ENCODE data around the gene ITGA3.

Gene ITGA3

DNA sequence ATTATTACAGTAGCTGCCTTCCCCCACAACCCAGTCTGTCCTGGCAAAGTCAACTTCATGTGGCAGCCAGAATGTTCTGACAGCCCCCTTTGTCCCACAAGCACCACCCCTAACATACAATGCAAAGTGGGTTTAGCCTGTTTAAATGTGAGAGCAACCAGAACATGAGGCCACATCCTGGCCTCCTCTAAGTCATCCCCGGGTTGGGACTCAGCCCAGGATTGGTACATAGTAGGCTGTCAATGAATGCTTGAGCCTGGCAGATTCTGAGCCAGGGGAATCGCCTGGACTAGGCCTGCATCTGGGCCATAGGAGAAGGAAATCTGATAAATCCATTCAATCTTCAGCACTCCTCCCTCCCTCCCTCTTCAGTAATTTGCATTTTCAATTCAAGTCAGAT, 4.3 kb upstream of the ITGA3 start:
- no peak overlapping the region for H3K4me3 ChIP-seq (ENCODE audit: low read depth, low read length)
- TF ChIP-seq POLR2A (IDR thresholded peaks at IDR 0.05; ENCODE audit: extremely low read depth, insufficient read length) (no peak), MYC (IDR thresholded peaks at IDR 0.05; ENCODE audit: low read depth, low read length) (no peak)
- TF ChIP-seq, protein P1, sequence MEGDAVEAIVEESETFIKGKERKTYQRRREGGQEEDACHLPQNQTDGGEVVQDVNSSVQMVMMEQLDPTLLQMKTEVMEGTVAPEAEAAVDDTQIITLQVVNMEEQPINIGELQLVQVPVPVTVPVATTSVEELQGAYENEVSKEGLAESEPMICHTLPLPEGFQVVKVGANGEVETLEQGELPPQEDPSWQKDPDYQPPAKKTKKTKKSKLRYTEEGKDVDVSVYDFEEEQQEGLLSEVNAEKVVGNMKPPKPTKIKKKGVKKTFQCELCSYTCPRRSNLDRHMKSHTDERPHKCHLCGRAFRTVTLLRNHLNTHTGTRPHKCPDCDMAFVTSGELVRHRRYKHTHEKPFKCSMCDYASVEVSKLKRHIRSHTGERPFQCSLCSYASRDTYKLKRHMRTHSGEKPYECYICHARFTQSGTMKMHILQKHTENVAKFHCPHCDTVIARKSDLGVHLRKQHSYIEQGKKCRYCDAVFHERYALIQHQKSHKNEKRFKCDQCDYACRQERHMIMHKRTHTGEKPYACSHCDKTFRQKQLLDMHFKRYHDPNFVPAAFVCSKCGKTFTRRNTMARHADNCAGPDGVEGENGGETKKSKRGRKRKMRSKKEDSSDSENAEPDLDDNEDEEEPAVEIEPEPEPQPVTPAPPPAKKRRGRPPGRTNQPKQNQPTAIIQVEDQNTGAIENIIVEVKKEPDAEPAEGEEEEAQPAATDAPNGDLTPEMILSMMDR (IDR thresholded peaks at IDR 0.05; ENCODE audit: low read depth, low read length) = no peak
- TF ChIP-seq, protein P2, sequence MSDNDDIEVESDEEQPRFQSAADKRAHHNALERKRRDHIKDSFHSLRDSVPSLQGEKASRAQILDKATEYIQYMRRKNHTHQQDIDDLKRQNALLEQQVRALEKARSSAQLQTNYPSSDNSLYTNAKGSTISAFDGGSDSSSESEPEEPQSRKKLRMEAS (IDR thresholded peaks at IDR 0.05; ENCODE audit: low read depth, low read length) = no peak
- DNase-seq (ENCODE audit: low read depth) = no peak

DNA sequence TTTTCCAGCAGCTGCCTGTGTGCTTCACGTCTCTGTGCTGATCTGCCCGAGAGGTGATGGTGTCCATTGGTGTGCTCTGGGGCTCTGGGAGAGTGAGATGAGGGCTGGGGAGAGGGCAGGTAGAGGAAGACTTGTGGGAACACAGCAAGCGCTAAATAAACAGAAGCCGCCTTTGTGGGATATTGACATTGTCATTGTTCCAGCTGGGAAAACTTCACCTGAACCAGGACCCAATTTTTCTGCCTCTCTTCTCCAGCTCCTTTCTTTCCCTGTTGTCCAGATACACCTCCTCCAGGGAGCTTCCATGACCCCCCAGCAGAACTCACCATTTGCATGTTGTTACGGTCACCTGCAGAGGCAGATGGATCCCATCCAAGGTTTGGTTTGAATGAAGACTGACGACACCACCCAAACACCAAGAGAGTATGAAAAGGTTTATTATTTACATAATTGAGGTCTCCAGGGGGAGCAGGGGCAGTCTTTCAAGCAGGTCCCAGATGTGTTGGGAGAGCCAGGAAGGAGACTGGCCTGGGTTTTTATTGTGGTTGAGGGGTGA, 3.6 kb upstream of the ITGA3 start:
- DNase-seq (ENCODE audit: low read depth) = no peak
- TF ChIP-seq, protein P1 (IDR thresholded peaks at IDR 0.05; ENCODE audit: low read depth, low read length) = no peak
- TF ChIP-seq, protein P2 (IDR thresholded peaks at IDR 0.05; ENCODE audit: low read depth, low read length) = no peak
- TF ChIP-seq MYC (IDR thresholded peaks at IDR 0.05; ENCODE audit: low read depth, low read length) (no peak), POLR2A (IDR thresholded peaks at IDR 0.05; ENCODE audit: extremely low read depth, insufficient read length) (no peak)
- no peak overlapping the region for H3K4me3 ChIP-seq (ENCODE audit: low read depth, low read length)

DNA sequence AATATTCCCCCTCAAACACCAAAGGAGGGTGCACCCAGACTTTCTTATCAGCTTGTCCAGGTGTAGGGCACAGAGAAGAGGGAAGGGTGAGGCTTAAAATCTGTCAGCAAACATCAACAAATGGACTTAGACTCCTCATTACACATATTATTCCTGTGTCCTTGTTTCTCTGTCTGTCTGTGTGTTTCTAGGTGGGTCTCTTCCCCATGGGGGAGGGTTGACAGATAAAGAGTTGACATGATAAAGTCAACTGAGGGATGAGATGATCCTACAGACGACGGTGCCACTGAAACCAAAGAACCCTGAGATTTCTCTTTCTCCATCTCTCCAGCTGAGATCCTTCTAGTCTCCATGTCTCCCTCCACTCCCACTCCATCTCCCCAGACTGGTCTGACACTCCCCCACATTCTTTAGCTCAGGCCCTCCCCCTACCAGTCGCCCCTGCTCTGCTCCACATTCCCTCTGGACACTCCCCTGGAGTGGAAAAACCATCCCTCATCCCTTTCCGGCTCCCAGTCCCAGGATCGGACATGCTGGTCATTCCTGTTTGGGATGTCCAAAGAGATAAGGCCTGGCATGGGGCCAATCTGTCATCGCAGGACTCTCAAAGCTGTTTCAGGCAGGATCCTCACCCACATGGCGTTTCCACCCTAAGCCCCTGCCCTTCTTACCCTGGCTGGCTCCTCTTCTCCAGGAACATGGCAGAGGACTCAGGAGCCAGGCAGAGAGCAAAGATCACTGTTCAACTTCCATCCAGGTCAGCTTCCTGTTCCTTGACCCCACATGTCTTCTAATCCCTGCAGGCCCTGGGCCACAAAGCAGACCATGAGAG, 2.9 kb upstream of the ITGA3 start:
- no peak for TF ChIP-seq POLR2A (IDR thresholded peaks at IDR 0.05; ENCODE audit: extremely low read depth, insufficient read length)
- TF ChIP-seq, protein P2 (IDR thresholded peaks at IDR 0.05; ENCODE audit: low read depth, low read length) = no peak
- no peak for TF ChIP-seq MYC (IDR thresholded peaks at IDR 0.05; ENCODE audit: low read depth, low read length)
- TF ChIP-seq, protein P1 (IDR thresholded peaks at IDR 0.05; ENCODE audit: low read depth, low read length) = no peak
- H3K4me3 ChIP-seq (ENCODE audit: low read depth, low read length) = no peak overlapping the region
- no peak for DNase-seq (ENCODE audit: low read depth)

DNA sequence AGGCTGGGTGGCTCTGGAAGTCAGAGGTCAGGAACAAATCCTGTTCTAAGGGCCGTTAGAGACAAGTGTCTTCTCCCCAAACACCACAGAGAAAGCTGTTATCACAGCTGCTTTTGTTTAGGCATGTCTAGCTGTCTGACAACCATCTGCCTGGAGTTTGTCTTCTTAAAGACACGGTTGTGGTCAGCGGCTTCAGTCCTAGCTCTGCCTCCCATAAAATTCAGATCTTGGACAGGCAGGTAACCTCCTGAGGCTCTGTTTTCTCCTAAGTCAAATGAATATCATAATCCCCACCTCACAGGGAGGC, 2.3 kb upstream of the ITGA3 start:
- TF ChIP-seq, protein P1 (IDR thresholded peaks at IDR 0.05; ENCODE audit: low read depth, low read length) = no peak
- TF ChIP-seq MYC (IDR thresholded peaks at IDR 0.05; ENCODE audit: low read depth, low read length) (no peak), POLR2A (IDR thresholded peaks at IDR 0.05; ENCODE audit: extremely low read depth, insufficient read length) (no peak)
- TF ChIP-seq, protein P2 (IDR thresholded peaks at IDR 0.05; ENCODE audit: low read depth, low read length) = no peak
- DNase-seq (ENCODE audit: low read depth) = no peak
- H3K4me3 ChIP-seq (ENCODE audit: low read depth, low read length) = no peak overlapping the region

DNA sequence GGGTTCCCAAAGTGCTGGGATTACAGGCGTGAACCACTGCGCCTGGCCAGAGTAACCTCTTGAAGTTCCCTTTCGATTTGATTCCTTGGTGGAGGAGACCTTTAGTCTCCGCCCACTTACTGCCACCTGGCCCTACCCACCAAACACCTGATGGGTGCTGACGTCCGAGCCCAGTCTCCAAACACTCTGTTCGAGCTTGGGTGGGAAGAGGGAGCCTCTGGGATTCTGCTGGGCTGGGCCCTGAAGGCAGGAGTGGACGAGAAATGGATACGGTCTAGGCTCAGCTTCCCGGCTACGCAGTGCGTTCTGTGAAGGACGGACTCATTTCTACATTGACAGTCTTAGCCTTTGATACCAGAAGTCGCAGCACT, 870 bp upstream of the ITGA3 start:
- DNase-seq (ENCODE audit: low read depth) = no peak
- no peak overlapping the region for H3K4me3 ChIP-seq (ENCODE audit: low read depth, low read length)
- TF ChIP-seq, protein P2 (IDR thresholded peaks at IDR 0.05; ENCODE audit: low read depth, low read length) = no peak
- TF ChIP-seq, protein P1 (IDR thresholded peaks at IDR 0.05; ENCODE audit: low read depth, low read length) = no peak
- no peak for TF ChIP-seq POLR2A (IDR thresholded peaks at IDR 0.05; ENCODE audit: extremely low read depth, insufficient read length)
- TF ChIP-seq MYC (IDR thresholded peaks at IDR 0.05; ENCODE audit: low read depth, low read length) = no peak

Data from NB4 (cell line).